ENCODE measurements around the gene SPOCK1.

SPOCK1 gene

GRCh38 chr5:137333475-137333874 is 165.7 kb downstream of the SPOCK1 start:
- no peaks in the 10 kb centered on the region for H3K27me3 ChIP-seq
- no peak for TF ChIP-seq CTCF (IDR thresholded peaks at IDR 0.05; ENCODE audit: low read depth, low read length)
- no peak overlapping the region for H3K4me3 ChIP-seq (ENCODE audit: low read depth, low read length)
- no peaks in the 10 kb centered on the region for H3K9me3 ChIP-seq
- no peak for DNase-seq
- H3K4me1 ChIP-seq: no peaks in the 10 kb centered on the region
- no peaks in the 10 kb centered on the region for H3K36me3 ChIP-seq

- H3K36me3 ChIP-seq: no peaks in the 10 kb centered on the region
- no peaks in the 10 kb centered on the region for H3K9me3 ChIP-seq
- H3K27me3 ChIP-seq: no peaks in the 10 kb centered on the region
- H3K4me1 ChIP-seq: no peaks in the 10 kb centered on the region
- no peak overlapping the region for H3K4me3 ChIP-seq (ENCODE audit: low read depth, low read length)
- DNase-seq: no peak
- no peak for TF ChIP-seq CTCF (IDR thresholded peaks at IDR 0.05; ENCODE audit: low read depth, low read length)
Measured at GRCh38 chr5:137332296-137332695, 166.8 kb downstream of the SPOCK1 start.

- TF ChIP-seq CTCF (IDR thresholded peaks at IDR 0.05; ENCODE audit: low read depth, low read length): no peak
- no peaks in the 10 kb centered on the region for H3K36me3 ChIP-seq
- no peaks in the 10 kb centered on the region for H3K27me3 ChIP-seq
- H3K4me3 ChIP-seq (ENCODE audit: low read depth, low read length): no peak overlapping the region
- DNase-seq: no peak
- no peaks in the 10 kb centered on the region for H3K9me3 ChIP-seq
- no peaks in the 10 kb centered on the region for H3K4me1 ChIP-seq
Measured at GRCh38 chr5:137329586-137330296, 169.4 kb downstream of the SPOCK1 start.

GRCh38 chr5:137328991-137329390 is 170.1 kb downstream of the SPOCK1 start:
- peaks cover under 1% of the 10 kb centered on the region; the same call in 1 of the 2 replicates for H3K27me3 ChIP-seq
- no peaks in the 10 kb centered on the region for H3K4me1 ChIP-seq
- DNase-seq: no peak
- H3K4me3 ChIP-seq (ENCODE audit: low read depth, low read length): no peak overlapping the region
- no peak for TF ChIP-seq CTCF (IDR thresholded peaks at IDR 0.05; ENCODE audit: low read depth, low read length)
- no peaks in the 10 kb centered on the region for H3K36me3 ChIP-seq
- H3K9me3 ChIP-seq: no peaks in the 10 kb centered on the region

GRCh38 chr5:137328463-137328862 is 170.7 kb downstream of the SPOCK1 start:
- TF ChIP-seq CTCF (IDR thresholded peaks at IDR 0.05; ENCODE audit: low read depth, low read length): no peak
- H3K4me1 ChIP-seq: no peaks in the 10 kb centered on the region
- no peak overlapping the region for H3K4me3 ChIP-seq (ENCODE audit: low read depth, low read length)
- H3K27me3 ChIP-seq: peaks cover 5% of the 10 kb centered on the region; the same call in 1 of the 2 replicates
- no peaks in the 10 kb centered on the region for H3K36me3 ChIP-seq
- no peaks in the 10 kb centered on the region for H3K9me3 ChIP-seq
- DNase-seq: no peak

GRCh38 chr5:137325721-137326120 is 173.4 kb downstream of the SPOCK1 start:
- no peaks in the 10 kb centered on the region for H3K36me3 ChIP-seq
- H3K27me3 ChIP-seq: peaks cover 5% of the 10 kb centered on the region; the same call in 1 of the 2 replicates
- no peaks in the 10 kb centered on the region for H3K9me3 ChIP-seq
- no peak for DNase-seq
- H3K4me3 ChIP-seq (ENCODE audit: low read depth, low read length): no peak overlapping the region
- no peak for TF ChIP-seq CTCF (IDR thresholded peaks at IDR 0.05; ENCODE audit: low read depth, low read length)
- no peaks in the 10 kb centered on the region for H3K4me1 ChIP-seq

All from BE2C (cell line).